Measurements from ENCODE around the gene NRG3.

DNA sequence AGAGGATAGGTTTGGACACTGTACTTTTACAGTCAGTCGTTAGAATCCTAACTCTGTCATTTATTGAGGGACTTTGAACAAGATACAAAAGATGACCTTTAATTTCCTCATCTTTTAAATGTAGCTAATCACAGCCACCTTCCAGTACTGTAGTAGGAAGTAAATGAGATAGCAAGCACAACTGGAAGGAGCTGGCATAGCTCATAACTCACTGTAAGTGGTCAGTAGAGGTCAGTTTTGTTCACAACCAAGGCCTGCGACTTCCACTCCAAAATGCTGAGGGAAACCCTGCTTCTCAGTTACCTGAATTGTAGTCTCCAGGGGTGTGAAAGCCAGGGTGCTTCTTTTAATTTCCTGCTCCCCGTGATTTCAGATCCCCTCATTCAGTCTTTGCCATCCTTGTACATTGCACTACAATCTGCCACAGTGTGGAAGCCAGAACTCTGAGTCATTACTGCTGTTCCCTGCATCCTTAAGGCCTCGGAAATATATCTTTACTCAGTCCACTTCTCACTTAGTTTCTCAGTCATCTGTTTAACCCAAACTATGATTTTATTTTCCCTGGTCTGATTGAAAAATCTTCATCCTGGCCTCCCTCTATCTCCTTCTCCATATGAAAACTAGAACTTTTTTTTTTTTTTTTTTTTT is 361.2 kb downstream of the NRG3 start:
- TF ChIP-seq POLR2AphosphoS5 (IDR thresholded peaks at IDR 0.05; ENCODE audit: low read depth, low read length), result no peak
- TF ChIP-seq, protein P1, sequence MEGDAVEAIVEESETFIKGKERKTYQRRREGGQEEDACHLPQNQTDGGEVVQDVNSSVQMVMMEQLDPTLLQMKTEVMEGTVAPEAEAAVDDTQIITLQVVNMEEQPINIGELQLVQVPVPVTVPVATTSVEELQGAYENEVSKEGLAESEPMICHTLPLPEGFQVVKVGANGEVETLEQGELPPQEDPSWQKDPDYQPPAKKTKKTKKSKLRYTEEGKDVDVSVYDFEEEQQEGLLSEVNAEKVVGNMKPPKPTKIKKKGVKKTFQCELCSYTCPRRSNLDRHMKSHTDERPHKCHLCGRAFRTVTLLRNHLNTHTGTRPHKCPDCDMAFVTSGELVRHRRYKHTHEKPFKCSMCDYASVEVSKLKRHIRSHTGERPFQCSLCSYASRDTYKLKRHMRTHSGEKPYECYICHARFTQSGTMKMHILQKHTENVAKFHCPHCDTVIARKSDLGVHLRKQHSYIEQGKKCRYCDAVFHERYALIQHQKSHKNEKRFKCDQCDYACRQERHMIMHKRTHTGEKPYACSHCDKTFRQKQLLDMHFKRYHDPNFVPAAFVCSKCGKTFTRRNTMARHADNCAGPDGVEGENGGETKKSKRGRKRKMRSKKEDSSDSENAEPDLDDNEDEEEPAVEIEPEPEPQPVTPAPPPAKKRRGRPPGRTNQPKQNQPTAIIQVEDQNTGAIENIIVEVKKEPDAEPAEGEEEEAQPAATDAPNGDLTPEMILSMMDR (IDR thresholded peaks at IDR 0.05), result no peak
- TF ChIP-seq, protein P2, sequence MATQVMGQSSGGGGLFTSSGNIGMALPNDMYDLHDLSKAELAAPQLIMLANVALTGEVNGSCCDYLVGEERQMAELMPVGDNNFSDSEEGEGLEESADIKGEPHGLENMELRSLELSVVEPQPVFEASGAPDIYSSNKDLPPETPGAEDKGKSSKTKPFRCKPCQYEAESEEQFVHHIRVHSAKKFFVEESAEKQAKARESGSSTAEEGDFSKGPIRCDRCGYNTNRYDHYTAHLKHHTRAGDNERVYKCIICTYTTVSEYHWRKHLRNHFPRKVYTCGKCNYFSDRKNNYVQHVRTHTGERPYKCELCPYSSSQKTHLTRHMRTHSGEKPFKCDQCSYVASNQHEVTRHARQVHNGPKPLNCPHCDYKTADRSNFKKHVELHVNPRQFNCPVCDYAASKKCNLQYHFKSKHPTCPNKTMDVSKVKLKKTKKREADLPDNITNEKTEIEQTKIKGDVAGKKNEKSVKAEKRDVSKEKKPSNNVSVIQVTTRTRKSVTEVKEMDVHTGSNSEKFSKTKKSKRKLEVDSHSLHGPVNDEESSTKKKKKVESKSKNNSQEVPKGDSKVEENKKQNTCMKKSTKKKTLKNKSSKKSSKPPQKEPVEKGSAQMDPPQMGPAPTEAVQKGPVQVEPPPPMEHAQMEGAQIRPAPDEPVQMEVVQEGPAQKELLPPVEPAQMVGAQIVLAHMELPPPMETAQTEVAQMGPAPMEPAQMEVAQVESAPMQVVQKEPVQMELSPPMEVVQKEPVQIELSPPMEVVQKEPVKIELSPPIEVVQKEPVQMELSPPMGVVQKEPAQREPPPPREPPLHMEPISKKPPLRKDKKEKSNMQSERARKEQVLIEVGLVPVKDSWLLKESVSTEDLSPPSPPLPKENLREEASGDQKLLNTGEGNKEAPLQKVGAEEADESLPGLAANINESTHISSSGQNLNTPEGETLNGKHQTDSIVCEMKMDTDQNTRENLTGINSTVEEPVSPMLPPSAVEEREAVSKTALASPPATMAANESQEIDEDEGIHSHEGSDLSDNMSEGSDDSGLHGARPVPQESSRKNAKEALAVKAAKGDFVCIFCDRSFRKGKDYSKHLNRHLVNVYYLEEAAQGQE (IDR thresholded peaks at IDR 0.05; ENCODE audit: insufficient read depth in 1 of 2, low read depth in 2 of 2, low read length in 1 of 2), result no peak
- TF ChIP-seq SIN3A (IDR thresholded peaks at IDR 0.05; ENCODE audit: borderline replicate concordance, insufficient read depth, low read depth, low read length), result no peak

All from Panc1 (cell line).